Tibial nerve (tissue), 4 donors: ENCODE data around the gene PDCD6IP.

ENCODE experiments used
- EP300 ChIP-seq, 2 donors: sonication (generic); formaldehyde crosslinking; IDR thresholded peaks; one replicate each; pipeline ENCODE4 v1.6.1; 2017; ENCODE audit warnings: antibody characterized with exemption in 2 of 2, mild to moderate bottlenecking in 1 of 2
- POLR2A ChIP-seq, 2 donors: fragments of 450-650 bp; IDR thresholded peaks; one replicate each; pipeline ENCODE4 v1.6.1; 2017; ENCODE audit warnings: antibody characterized with exemption in 2 of 2, mild to moderate bottlenecking in 2 of 2, moderate library complexity in 2 of 2
- TF ChIP-seq, protein P1 (sequence below), 5 experiments: fragments of 200-600 bp in 3 of 5; fragments of 450-650 bp in 2 of 5; sonication (generic) in 3 of 5; IDR thresholded peaks; one replicate each; pipeline ENCODE4 v1.5.1; 2016 to 2019; ENCODE audit warnings: antibody characterized with exemption in 5 of 5, mild to moderate bottlenecking in 3 of 5, moderate library complexity in 2 of 5

DNA sequence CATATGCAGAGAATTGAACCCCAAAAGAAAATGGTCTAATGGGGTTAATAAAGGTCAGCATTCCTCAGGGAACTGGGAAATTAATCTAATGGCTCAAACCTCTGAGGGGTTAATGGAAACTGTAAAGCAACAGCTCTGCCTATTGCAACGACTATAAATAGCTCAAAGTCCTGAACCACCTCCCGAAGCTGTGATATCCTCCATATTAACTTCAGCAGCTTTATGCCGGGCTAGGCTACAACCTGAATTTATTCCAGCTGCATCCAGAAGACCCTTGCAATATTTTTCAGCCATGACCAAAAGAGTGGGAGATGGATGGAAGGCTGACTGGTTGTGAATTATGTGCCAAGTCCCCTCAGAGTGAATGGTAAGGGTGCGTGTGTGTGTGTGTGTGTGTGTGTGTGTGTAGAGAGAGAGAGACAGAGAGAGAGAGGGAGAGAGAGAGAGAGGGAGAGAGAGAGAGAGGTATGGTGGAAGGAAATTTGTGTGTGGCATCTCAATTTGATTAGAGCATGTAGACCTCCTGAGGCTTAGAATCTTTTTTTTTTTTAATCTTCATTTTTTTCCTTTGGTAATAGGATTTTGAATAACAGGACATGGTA lies 109.9 kb downstream of the PDCD6IP start:
- TF ChIP-seq, protein P1, sequence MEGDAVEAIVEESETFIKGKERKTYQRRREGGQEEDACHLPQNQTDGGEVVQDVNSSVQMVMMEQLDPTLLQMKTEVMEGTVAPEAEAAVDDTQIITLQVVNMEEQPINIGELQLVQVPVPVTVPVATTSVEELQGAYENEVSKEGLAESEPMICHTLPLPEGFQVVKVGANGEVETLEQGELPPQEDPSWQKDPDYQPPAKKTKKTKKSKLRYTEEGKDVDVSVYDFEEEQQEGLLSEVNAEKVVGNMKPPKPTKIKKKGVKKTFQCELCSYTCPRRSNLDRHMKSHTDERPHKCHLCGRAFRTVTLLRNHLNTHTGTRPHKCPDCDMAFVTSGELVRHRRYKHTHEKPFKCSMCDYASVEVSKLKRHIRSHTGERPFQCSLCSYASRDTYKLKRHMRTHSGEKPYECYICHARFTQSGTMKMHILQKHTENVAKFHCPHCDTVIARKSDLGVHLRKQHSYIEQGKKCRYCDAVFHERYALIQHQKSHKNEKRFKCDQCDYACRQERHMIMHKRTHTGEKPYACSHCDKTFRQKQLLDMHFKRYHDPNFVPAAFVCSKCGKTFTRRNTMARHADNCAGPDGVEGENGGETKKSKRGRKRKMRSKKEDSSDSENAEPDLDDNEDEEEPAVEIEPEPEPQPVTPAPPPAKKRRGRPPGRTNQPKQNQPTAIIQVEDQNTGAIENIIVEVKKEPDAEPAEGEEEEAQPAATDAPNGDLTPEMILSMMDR (IDR thresholded peaks at IDR 0.05), result no peak
- TF ChIP-seq POLR2A (IDR thresholded peaks at IDR 0.05) (no peak), EP300 (IDR thresholded peaks at IDR 0.05) (no peak)
